ENCODE measurements around the gene FAM216B. TPM values are rescaled to one million over a fixed set of nuclear protein-coding genes. Genes with fewer than 3 reads are reported as not detected.
A peak's percentile ranks its signal among the peaks of the same experiment; 100 is the strongest.
"Not testable (repeated sequence)": the region's sequence is repeated elsewhere in the genome, so short reads cannot be mapped to it uniquely, and the experiment has no call there.

The FAM216B gene
- total RNA-seq, 1 donor = not detected

GRCh38 chr13:42807866-42808265 lies 26.5 kb downstream of the FAM216B start:
- TF ChIP-seq CTCF (IDR thresholded peaks at IDR 0.05; ENCODE audit: insufficient read depth, low read depth, low read length) = no peak
- DNase-seq (ENCODE audit: low read depth) = peak; percentile 57
- no peak overlapping the region for H3K4me3 ChIP-seq (ENCODE audit: low read depth, low read length)

GRCh38 chr13:42808341-42808940 lies 27.1 kb downstream of the FAM216B start:
- no peak overlapping the region for H3K4me3 ChIP-seq (ENCODE audit: low read depth, low read length)
- no peak for DNase-seq (ENCODE audit: low read depth)
- TF ChIP-seq CTCF (IDR thresholded peaks at IDR 0.05; ENCODE audit: insufficient read depth, low read depth, low read length) = no peak

- DNase-seq (ENCODE audit: low read depth) = no peak
- TF ChIP-seq CTCF (IDR thresholded peaks at IDR 0.05; ENCODE audit: insufficient read depth, low read depth, low read length) = no peak
- H3K4me3 ChIP-seq (ENCODE audit: low read depth, low read length) = no peak overlapping the region
These were observed 30.9 kb downstream of the FAM216B start for GRCh38 chr13:42812316-42812715.

GRCh38 chr13:42814868-42815267 lies 33.5 kb downstream of the FAM216B start:
- no peak for TF ChIP-seq CTCF (IDR thresholded peaks at IDR 0.05; ENCODE audit: insufficient read depth, low read depth, low read length)
- DNase-seq (ENCODE audit: low read depth) = peak; percentile 79
- no peak overlapping the region for H3K4me3 ChIP-seq (ENCODE audit: low read depth, low read length)

GRCh38 chr13:42815681-42816080 lies 34.3 kb downstream of the FAM216B start:
- no peak for TF ChIP-seq CTCF (IDR thresholded peaks at IDR 0.05; ENCODE audit: insufficient read depth, low read depth, low read length)
- no peak overlapping the region for H3K4me3 ChIP-seq (ENCODE audit: low read depth, low read length)
- no peak for DNase-seq (ENCODE audit: low read depth)

GRCh38 chr13:42816538-42816937 lies 35.2 kb downstream of the FAM216B start:
- no peak overlapping the region for H3K4me3 ChIP-seq (ENCODE audit: low read depth, low read length)
- no peak for TF ChIP-seq CTCF (IDR thresholded peaks at IDR 0.05; ENCODE audit: insufficient read depth, low read depth, low read length)
- no peak for DNase-seq (ENCODE audit: low read depth)

GRCh38 chr13:42819687-42820086 lies 38.3 kb downstream of the FAM216B start:
- not testable (repeated sequence) for H3K4me3 ChIP-seq (ENCODE audit: low read depth, low read length); DNase-seq (ENCODE audit: low read depth)

Data from fibroblast of villous mesenchyme (primary cell).